OCI-LY7 (cell line): ENCODE results near the gene TFB1M. TPM values are rescaled to one million over a fixed set of nuclear protein-coding genes. Genes with fewer than 3 reads are reported as not detected.

Experiments
- BruUV-seq: library from RNA; stranded (reverse); fragments of 400-500 nt; replicated peaks from 2 replicates; lab custom pipeline; 2021; lab: Mats Ljungman, UMichigan
- CTCF ChIA-PET: fragments of 300-600 bp; sonication (Branson Sonifier 250); formaldehyde crosslinking; loops from one replicate; lab custom pipeline; 2022; ENCODE audit warnings: antibody characterized with exemption; ENCODE audit not compliant: unreplicated experiment; lab: Charles Lee
- POLR2A ChIA-PET: fragments of 300-600 bp; sonication (Branson Sonifier 250); formaldehyde crosslinking; loops from one replicate; lab custom pipeline; 2022; ENCODE audit warnings: antibody characterized with exemption; lab: Charles Lee
- DNase-seq: peaks from one replicate; pipeline ENCODE4 v3.0.0-alpha.2; 2015; ENCODE audit warnings: low spot score
- H2AFZ ChIP-seq: fragments of 200-600 bp; sonication (generic), shearing (Covaris generic); 2 replicates; pipeline ENCODE4 v1.6.1; 2014; ENCODE audit warnings: mild to moderate bottlenecking, antibody characterized with exemption, low read length, moderate library complexity
- H3K27ac ChIP-seq: fragments of 200-600 bp; sonication (generic); 2 replicates; pipeline ENCODE4 v1.5.1; 2014; ENCODE audit warnings: mixed run types, low read depth, mild to moderate bottlenecking, moderate library complexity, low read length, inconsistent platforms; ENCODE audit not compliant: poor library complexity, severe bottlenecking
- H3K36me3 ChIP-seq: fragments of 200-600 bp; sonication (generic); 2 replicates; pipeline ENCODE4 v1.6.1; 2014; ENCODE audit warnings: mild to moderate bottlenecking, antibody characterized with exemption, low read length, moderate library complexity, mixed read lengths; ENCODE audit not compliant: insufficient read depth
- H3K4me1 ChIP-seq: fragments of 200-600 bp; sonication (generic); 2 replicates; pipeline ENCODE4 v1.5.1; 2014; ENCODE audit warnings: mild to moderate bottlenecking, low read length; ENCODE audit not compliant: insufficient read depth, poor library complexity, severe bottlenecking
- H3K4me2 ChIP-seq: fragments of 200-600 bp; sonication (generic); 2 replicates; pipeline ENCODE4 v1.6.1; 2014; ENCODE audit warnings: mild to moderate bottlenecking, low read length
- H3K4me3 ChIP-seq: fragments of 200-600 bp; sonication (generic); 2 replicates; pipeline ENCODE4 v1.5.1; 2014; ENCODE audit warnings: mild to moderate bottlenecking, low read depth, low read length; ENCODE audit not compliant: poor library complexity, severe bottlenecking
- H3K79me2 ChIP-seq: fragments of 200-600 bp; sonication (generic); 2 replicates; pipeline ENCODE4 v1.6.1; 2016; ENCODE audit warnings: low read depth, mild to moderate bottlenecking, low read length, moderate library complexity, mixed read lengths; ENCODE audit not compliant: insufficient read depth
- H3K9me2 ChIP-seq: fragments of 200-600 bp; sonication (generic); 2 replicates; pipeline ENCODE4 v1.6.1; 2016; ENCODE audit warnings: mild to moderate bottlenecking, low read length, mixed read lengths; ENCODE audit not compliant: insufficient read depth
- H3K9me3 ChIP-seq: fragments of 200-600 bp; sonication (generic); 2 replicates; pipeline ENCODE4 v1.6.1; 2014; ENCODE audit warnings: mild to moderate bottlenecking, mixed run types, low read length, mixed read lengths
- H4K20me1 ChIP-seq: fragments of 200-600 bp; sonication (generic); 2 replicates; pipeline ENCODE4 v1.6.1; 2014; ENCODE audit warnings: mild to moderate bottlenecking, antibody characterized with exemption, low read length, moderate library complexity, mixed read lengths; ENCODE audit not compliant: insufficient read depth
- CTCF ChIP-seq: fragments of 200-600 bp; sonication (generic); conservative IDR thresholded peaks from 2 replicates; pipeline ENCODE4 v1.5.1; 2014; ENCODE audit warnings: mild to moderate bottlenecking, antibody characterized with exemption, low read length, moderate library complexity, mixed read lengths
- EZH2phosphoT487 ChIP-seq: fragments of 200-600 bp; sonication (generic); IDR thresholded peaks from 2 replicates; pipeline ENCODE4 v1.6.1; 2018; ENCODE audit warnings: low read depth, borderline replicate concordance, mild to moderate bottlenecking, mixed run types, antibody characterized with exemption, low read length, moderate library complexity, mixed read lengths
- intact Hi-C: fragments of 100-400 bp; cut with micrococcal nuclease; formaldehyde crosslinking; loops from one replicate; pipeline ENCODE4 v1.10.0; 2022; ENCODE audit not compliant: unreplicated experiment
- total RNA-seq, 2 experiments: library from RNA; depleted of rRNA in 1 of 2; stranded (reverse); fragments of >200 nt in 1 of 2; shearing (Covaris generic) in 1 of 2; gene quantifications; 2 replicates each; pipeline ENCODE4 v1.2.3, GENCODE V29; 2014 to 2022

The TFB1M gene
- total RNA-seq, 2 experiments from 2014 or later, result 34.8 to 62.8 TPM

GRCh38 chr6:155237613-155238012 is 76.7 kb downstream of the TFB1M start:
- Histone ChIP-seq H3K9me3 (no peaks in the 10 kb centered on the region), H3K36me3 (0 out of 2 replicates have a peak, but pooled peaks cover 5% of the 10 kb centered on the region), H2AFZ (no peak overlapping the region), H4K20me1 (no peaks in the 10 kb centered on the region), H3K27ac (no peak overlapping the region), H3K4me2 (no peak overlapping the region), H3K79me2 (no peaks in the 10 kb centered on the region), H3K4me3 (no peak overlapping the region), H3K9me2 (no peaks in the 10 kb centered on the region), H3K4me1 (no peaks in the 10 kb centered on the region)
- POLR2A ChIA-PET, result no interaction called here
- CTCF ChIA-PET, result no interaction called here
- intact Hi-C loops, result no loop called here
- TF ChIP-seq CTCF (no peak), EZH2phosphoT487 (no peak)
- no TSS peak for BruUV-seq
- DNase-seq, result no peak

DNA sequence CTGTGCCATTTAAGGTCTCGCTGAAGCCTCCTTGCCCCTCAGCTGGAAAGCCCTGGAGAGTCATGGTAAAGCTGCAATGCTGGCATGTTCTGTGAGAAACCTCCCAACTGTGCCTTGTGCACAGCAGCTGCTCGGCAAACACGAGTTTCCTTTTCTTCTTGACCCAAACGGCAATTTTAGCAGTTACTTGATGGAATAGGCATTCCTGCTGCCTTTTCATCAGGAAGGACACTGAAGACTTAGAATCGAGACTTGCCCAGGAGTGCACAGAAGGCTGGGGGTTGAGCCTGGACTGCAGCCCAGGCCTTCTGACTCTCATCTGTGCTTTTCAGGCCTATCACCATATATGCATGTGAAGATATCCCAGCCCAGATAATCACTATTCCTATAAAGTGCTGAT is 79.2 kb downstream of the TFB1M start:
- TF ChIP-seq EZH2phosphoT487, result no peak
- TF ChIP-seq CTCF, result no peak
- Histone ChIP-seq H3K4me2 (no peak overlapping the region), H3K27ac (no peak overlapping the region), H4K20me1 (no peaks in the 10 kb centered on the region), H3K79me2 (no peaks in the 10 kb centered on the region), H3K9me2 (no peaks in the 10 kb centered on the region), H3K4me3 (no peak overlapping the region), H3K36me3 (peaks cover 6% of the 10 kb centered on the region; the same call in 1 of the 2 replicates), H3K4me1 (no peaks in the 10 kb centered on the region), H2AFZ (no peak overlapping the region), H3K9me3 (no peaks in the 10 kb centered on the region)
- BruUV-seq, result no TSS peak
- ChIA-PET CTCF (no interaction called here), POLR2A (no interaction called here)
- DNase-seq, result no peak
- intact Hi-C loops, result no loop called here

- no peak overlapping the region for H3K27ac ChIP-seq
- no peak overlapping the region for H2AFZ ChIP-seq
- ChIA-PET POLR2A (no interaction called here), CTCF (no interaction called here)
- TF ChIP-seq EZH2phosphoT487, result no peak
- no peak for TF ChIP-seq CTCF
- no peaks in the 10 kb centered on the region for H3K4me1 ChIP-seq
- H4K20me1 ChIP-seq, result no peaks in the 10 kb centered on the region
- intact Hi-C loops, result no loop called here
- H3K36me3 ChIP-seq, result peaks cover 9% of the 10 kb centered on the region; the same call in 1 of the 2 replicates
- no peaks in the 10 kb centered on the region for H3K9me3 ChIP-seq
- no peak overlapping the region for H3K4me3 ChIP-seq
- BruUV-seq, result no TSS peak
- H3K9me2 ChIP-seq, result no peaks in the 10 kb centered on the region
- DNase-seq, result no peak
- no peak overlapping the region for H3K4me2 ChIP-seq
- no peaks in the 10 kb centered on the region for H3K79me2 ChIP-seq
Measured at GRCh38 chr6:155234687-155235086, 79.6 kb downstream of the TFB1M start.
